Neural progenitor cell (in vitro differentiated cells): ENCODE measurements around the gene PHYH. TPM values are rescaled to one million over a fixed set of nuclear protein-coding genes. Genes with fewer than 3 reads are reported as not detected.

Experiments
- DNase-seq: peaks from one replicate; pipeline ENCODE4 v3.0.0-alpha.2; 2016; ENCODE audit warnings: low spot score
- H2AFZ ChIP-seq: fragments of 200-600 bp; sonication (generic); replicated peaks from 2 replicates; pipeline ENCODE4 v1.6.1; 2016; ENCODE audit warnings: antibody characterized with exemption
- H3F3A ChIP-seq: fragments of 200-600 bp; sonication (generic); 2 replicates; pipeline ENCODE4 v1.6.1; 2016; ENCODE audit warnings: antibody characterized with exemption, low read depth
- H3K27ac ChIP-seq: fragments of 200-600 bp; sonication (generic); 2 replicates; pipeline ENCODE4 v1.5.1; 2016; ENCODE audit warnings: mild to moderate bottlenecking
- H3K27me3 ChIP-seq: fragments of 200-600 bp; sonication (generic); 2 replicates; pipeline ENCODE4 v1.6.1; 2016; ENCODE audit warnings: mild to moderate bottlenecking, moderate library complexity
- H3K36me3 ChIP-seq: fragments of 200-600 bp; sonication (generic); 2 replicates; pipeline ENCODE4 v1.5.1; 2016
- H3K4me1 ChIP-seq: fragments of 200-600 bp; sonication (generic); 2 replicates; pipeline ENCODE4 v1.6.1; 2016; ENCODE audit warnings: mixed run types
- H3K4me2 ChIP-seq: fragments of 200-600 bp; sonication (generic); 2 replicates; pipeline ENCODE4 v1.6.1; 2016
- H3K4me3 ChIP-seq: fragments of 200-600 bp; sonication (generic); 2 replicates; pipeline ENCODE4 v1.5.1; 2016
- H3K79me2 ChIP-seq: fragments of 200-600 bp; sonication (generic); 2 replicates; pipeline ENCODE4 v1.6.1; 2016; ENCODE audit warnings: low read depth
- H3K9ac ChIP-seq: fragments of 200-600 bp; sonication (generic); 2 replicates; pipeline ENCODE4 v1.6.1; 2016
- H3K9me3 ChIP-seq: fragments of 200-600 bp; sonication (generic); 2 replicates; pipeline ENCODE4 v1.5.1; 2016; ENCODE audit warnings: low read depth
- H4K20me1 ChIP-seq: fragments of 200-600 bp; sonication (generic); 2 replicates; pipeline ENCODE4 v1.6.1; 2016; ENCODE audit warnings: low read depth
- H3K27ac Mint-ChIP-seq: 3 replicates; pipeline ENCODE4 v1.8.0; 2021; ENCODE audit warnings: mixed read lengths
- H3K27me3 Mint-ChIP-seq: 2 replicates; pipeline ENCODE4 v1.8.0; 2022; ENCODE audit warnings: low read depth, mild to moderate bottlenecking, inconsistent platforms, moderate library complexity, mixed read lengths; ENCODE audit not compliant: insufficient read depth
- H3K36me3 Mint-ChIP-seq: 3 replicates; pipeline ENCODE4 v1.8.0; 2021; ENCODE audit warnings: mixed read lengths
- H3K4me1 Mint-ChIP-seq: 3 replicates; pipeline ENCODE4 v1.8.0; 2021; ENCODE audit warnings: mixed read lengths
- H3K4me3 Mint-ChIP-seq: 3 replicates; pipeline ENCODE4 v1.8.0; 2021; ENCODE audit warnings: mild to moderate bottlenecking, moderate library complexity, mixed read lengths
- H3K9me3 Mint-ChIP-seq: 3 replicates; pipeline ENCODE4 v1.8.0; 2020; ENCODE audit warnings: mixed read lengths
- CTCF ChIP-seq: fragments of 200-600 bp; sonication (generic); IDR thresholded peaks from 2 replicates; pipeline ENCODE4 v1.5.1; 2017; ENCODE audit warnings: antibody characterized with exemption, mild to moderate bottlenecking
- EZH2 ChIP-seq: fragments of 200-600 bp; sonication (generic); IDR thresholded peaks from 2 replicates; pipeline ENCODE4 v1.6.1; 2017; ENCODE audit warnings: antibody characterized with exemption, mild to moderate bottlenecking, moderate library complexity
- EZH2phosphoT487 ChIP-seq: fragments of 200-600 bp; sonication (generic); IDR thresholded peaks from 2 replicates; pipeline ENCODE4 v1.6.1; 2017; ENCODE audit warnings: antibody characterized with exemption
- total RNA-seq: library from RNA; depleted of rRNA; stranded (reverse); fragments of >200 nt; gene quantifications from 2 replicates; pipeline ENCODE4 v1.2.3, GENCODE V29; 2015; ENCODE audit warnings: low replicate concordance

PHYH gene
- total RNA-seq, 1 donor from 2014 or later: 22.2 TPM

GRCh38 chr10:13241613-13242012 lies 58.3 kb downstream of the PHYH start:
- no peak for TF ChIP-seq EZH2
- TF ChIP-seq CTCF: no peak
- TF ChIP-seq EZH2phosphoT487: no peak

DNA sequence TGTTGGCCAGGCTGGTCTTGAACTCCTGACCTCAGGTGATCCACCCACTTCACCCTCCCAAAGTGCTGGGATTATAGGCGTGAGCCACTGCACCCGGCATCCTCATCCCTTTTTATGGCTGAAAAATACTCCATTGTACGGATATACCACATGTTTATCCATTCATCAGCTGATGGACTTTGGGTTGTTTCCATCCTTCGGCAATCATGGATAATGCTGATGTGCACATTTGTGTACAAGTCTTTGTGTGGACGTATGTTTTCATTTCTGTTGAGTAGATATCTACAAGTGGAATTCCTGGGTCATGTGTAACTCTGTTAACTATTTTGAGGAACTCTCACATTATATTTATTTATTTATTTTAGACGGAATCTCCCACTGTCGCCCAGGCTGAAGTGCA lies 59.9 kb downstream of the PHYH start:
- Mint-ChIP-seq H3K27ac (no peak overlapping the region), H3K9me3 (no peaks in the 10 kb centered on the region), H3K27me3 (peaks cover 10% of the 10 kb centered on the region), H3K4me1 (no peaks in the 10 kb centered on the region), H3K36me3 (no peaks in the 10 kb centered on the region), H3K4me3 (no peak overlapping the region)
- Histone ChIP-seq H3K79me2 (no peaks in the 10 kb centered on the region), H3K4me2 (no peak overlapping the region), H2AFZ (no peak overlapping the region), H3F3A (no peaks in the 10 kb centered on the region), H3K27me3 (no peaks in the 10 kb centered on the region), H3K4me1 (no peaks in the 10 kb centered on the region), H3K27ac (no peak overlapping the region), H3K9me3 (no peaks in the 10 kb centered on the region), H3K36me3 (no peaks in the 10 kb centered on the region), H3K4me3 (no peak overlapping the region), H3K9ac (no peak overlapping the region), H4K20me1 (no peaks in the 10 kb centered on the region)
- no peak for DNase-seq
- TF ChIP-seq EZH2 (no peak), EZH2phosphoT487 (no peak), CTCF (no peak)

More at GRCh38 chr10:13241613-13242012, 58.3 kb downstream of the PHYH start:
- Histone ChIP-seq H3K4me2 (no peak overlapping the region), H3K9me3 (no peaks in the 10 kb centered on the region), H3K4me3 (no peak overlapping the region), H3K79me2 (no peaks in the 10 kb centered on the region), H3K27me3 (no peaks in the 10 kb centered on the region), H3F3A (no peaks in the 10 kb centered on the region), H3K27ac (no peak overlapping the region), H3K4me1 (no peaks in the 10 kb centered on the region), H2AFZ (no peak overlapping the region), H4K20me1 (no peaks in the 10 kb centered on the region), H3K9ac (no peak overlapping the region), H3K36me3 (no peaks in the 10 kb centered on the region)
- peaks cover 7% of the 10 kb centered on the region for H3K27me3 Mint-ChIP-seq
- no peaks in the 10 kb centered on the region for H3K36me3 Mint-ChIP-seq
- no peak overlapping the region for H3K27ac Mint-ChIP-seq
- H3K9me3 Mint-ChIP-seq: no peaks in the 10 kb centered on the region
- no peaks in the 10 kb centered on the region for H3K4me1 Mint-ChIP-seq
- H3K4me3 Mint-ChIP-seq: no peak overlapping the region
- DNase-seq: no peak

- no peak for DNase-seq
- Histone ChIP-seq H3K9me3 (no peaks in the 10 kb centered on the region), H3K27ac (no peak overlapping the region), H4K20me1 (no peaks in the 10 kb centered on the region), H3K36me3 (no peaks in the 10 kb centered on the region), H3K27me3 (no peaks in the 10 kb centered on the region), H3K79me2 (no peaks in the 10 kb centered on the region), H3K4me2 (no peak overlapping the region), H3K9ac (no peak overlapping the region), H3F3A (no peaks in the 10 kb centered on the region), H2AFZ (no peak overlapping the region), H3K4me1 (no peaks in the 10 kb centered on the region), H3K4me3 (no peak overlapping the region)
- no peak overlapping the region for H3K27ac Mint-ChIP-seq
- peaks cover 9% of the 10 kb centered on the region for H3K27me3 Mint-ChIP-seq
- H3K4me1 Mint-ChIP-seq: no peaks in the 10 kb centered on the region
- H3K9me3 Mint-ChIP-seq: no peaks in the 10 kb centered on the region
- H3K4me3 Mint-ChIP-seq: no peak overlapping the region
- no peak for TF ChIP-seq EZH2phosphoT487
- TF ChIP-seq EZH2: no peak
- no peak for TF ChIP-seq CTCF
- H3K36me3 Mint-ChIP-seq: no peaks in the 10 kb centered on the region
These were observed 61.4 kb downstream of the PHYH start for GRCh38 chr10:13238271-13239077.
